ENCODE results near the gene ZNF862.

ZNF862 gene

DNA sequence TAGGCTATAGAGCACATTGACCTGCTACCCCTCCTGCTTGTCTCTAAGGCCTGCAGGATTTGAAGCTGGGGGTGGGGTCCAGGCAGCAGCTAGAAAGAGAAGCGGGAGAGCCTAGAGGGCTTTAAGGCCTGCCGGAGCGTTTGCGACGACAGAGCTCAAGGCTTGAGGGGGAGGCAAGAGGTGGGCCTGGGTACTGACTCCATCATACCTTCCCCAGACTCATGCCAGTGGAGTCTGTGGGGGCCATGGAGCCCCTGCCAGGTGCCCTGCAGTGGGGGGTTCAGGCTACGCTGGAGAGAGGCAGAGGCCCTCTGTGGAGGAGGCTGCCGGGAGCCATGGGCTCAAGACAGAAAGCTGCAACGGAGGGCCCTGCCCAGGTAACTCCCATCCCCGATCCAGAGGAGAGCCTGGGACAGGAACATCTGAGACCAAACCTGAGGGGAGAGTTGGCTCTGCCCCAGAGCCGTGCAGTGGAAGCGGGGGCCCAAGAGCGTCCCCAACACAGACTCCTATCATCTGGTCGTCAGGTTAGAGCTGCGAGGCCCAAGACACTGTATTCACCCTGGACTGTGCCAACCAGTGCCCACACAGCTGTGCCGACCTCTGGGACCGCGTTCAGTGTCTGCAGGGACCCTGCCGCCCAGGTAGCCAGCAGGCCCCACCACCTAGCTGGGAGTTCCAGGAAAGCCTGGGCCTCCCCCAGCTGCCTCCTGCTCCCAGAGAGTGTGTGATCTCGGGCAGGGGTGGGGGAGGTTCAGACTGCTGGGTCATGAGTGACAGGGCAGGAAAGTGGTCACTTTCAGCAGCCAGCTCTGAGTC is 13.2 kb upstream of the ZNF862 start:
- H3F3A ChIP-seq (ENCODE audit: low read depth): no peaks in the 10 kb centered on the region
- H2AFZ ChIP-seq (ENCODE audit: low read length): no peak overlapping the region
- H4K20me1 ChIP-seq (ENCODE audit: insufficient read depth, low read length, poor library complexity, severe bottlenecking): no peaks in the 10 kb centered on the region
- H3K9ac ChIP-seq (ENCODE audit: low read depth, low read length, poor library complexity, severe bottlenecking): no peak overlapping the region
- no peaks in the 10 kb centered on the region for H3K4me1 ChIP-seq (ENCODE audit: insufficient read depth, low read length, poor library complexity, severe bottlenecking)
- H3K9me3 ChIP-seq (ENCODE audit: insufficient read depth, low read depth, low read length): no peaks in the 10 kb centered on the region
- no peak for TF ChIP-seq EZH2phosphoT487 (IDR thresholded peaks at IDR 0.05; ENCODE audit: borderline replicate concordance)
- TF ChIP-seq, protein P1, sequence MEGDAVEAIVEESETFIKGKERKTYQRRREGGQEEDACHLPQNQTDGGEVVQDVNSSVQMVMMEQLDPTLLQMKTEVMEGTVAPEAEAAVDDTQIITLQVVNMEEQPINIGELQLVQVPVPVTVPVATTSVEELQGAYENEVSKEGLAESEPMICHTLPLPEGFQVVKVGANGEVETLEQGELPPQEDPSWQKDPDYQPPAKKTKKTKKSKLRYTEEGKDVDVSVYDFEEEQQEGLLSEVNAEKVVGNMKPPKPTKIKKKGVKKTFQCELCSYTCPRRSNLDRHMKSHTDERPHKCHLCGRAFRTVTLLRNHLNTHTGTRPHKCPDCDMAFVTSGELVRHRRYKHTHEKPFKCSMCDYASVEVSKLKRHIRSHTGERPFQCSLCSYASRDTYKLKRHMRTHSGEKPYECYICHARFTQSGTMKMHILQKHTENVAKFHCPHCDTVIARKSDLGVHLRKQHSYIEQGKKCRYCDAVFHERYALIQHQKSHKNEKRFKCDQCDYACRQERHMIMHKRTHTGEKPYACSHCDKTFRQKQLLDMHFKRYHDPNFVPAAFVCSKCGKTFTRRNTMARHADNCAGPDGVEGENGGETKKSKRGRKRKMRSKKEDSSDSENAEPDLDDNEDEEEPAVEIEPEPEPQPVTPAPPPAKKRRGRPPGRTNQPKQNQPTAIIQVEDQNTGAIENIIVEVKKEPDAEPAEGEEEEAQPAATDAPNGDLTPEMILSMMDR (conservative IDR thresholded peaks at IDR 0.05; ENCODE audit: low read length): no peak
- H3K4me2 ChIP-seq (ENCODE audit: low read depth, low read length, poor library complexity, severe bottlenecking): no peak overlapping the region
- no peaks in the 10 kb centered on the region for H3K36me3 ChIP-seq (ENCODE audit: insufficient read depth, low read length)
- H3K9me2 ChIP-seq (replicated peaks; ENCODE audit: low read depth, low read length): no peaks in the 10 kb centered on the region
- no peak overlapping the region for H3K4me3 ChIP-seq (ENCODE audit: low read length, poor library complexity, severe bottlenecking)
- H3K27me3 ChIP-seq (ENCODE audit: insufficient read depth, low read length, poor library complexity, severe bottlenecking): no peaks in the 10 kb centered on the region
- no peaks in the 10 kb centered on the region for H3K79me2 ChIP-seq (ENCODE audit: insufficient read depth, low read length)

DNA sequence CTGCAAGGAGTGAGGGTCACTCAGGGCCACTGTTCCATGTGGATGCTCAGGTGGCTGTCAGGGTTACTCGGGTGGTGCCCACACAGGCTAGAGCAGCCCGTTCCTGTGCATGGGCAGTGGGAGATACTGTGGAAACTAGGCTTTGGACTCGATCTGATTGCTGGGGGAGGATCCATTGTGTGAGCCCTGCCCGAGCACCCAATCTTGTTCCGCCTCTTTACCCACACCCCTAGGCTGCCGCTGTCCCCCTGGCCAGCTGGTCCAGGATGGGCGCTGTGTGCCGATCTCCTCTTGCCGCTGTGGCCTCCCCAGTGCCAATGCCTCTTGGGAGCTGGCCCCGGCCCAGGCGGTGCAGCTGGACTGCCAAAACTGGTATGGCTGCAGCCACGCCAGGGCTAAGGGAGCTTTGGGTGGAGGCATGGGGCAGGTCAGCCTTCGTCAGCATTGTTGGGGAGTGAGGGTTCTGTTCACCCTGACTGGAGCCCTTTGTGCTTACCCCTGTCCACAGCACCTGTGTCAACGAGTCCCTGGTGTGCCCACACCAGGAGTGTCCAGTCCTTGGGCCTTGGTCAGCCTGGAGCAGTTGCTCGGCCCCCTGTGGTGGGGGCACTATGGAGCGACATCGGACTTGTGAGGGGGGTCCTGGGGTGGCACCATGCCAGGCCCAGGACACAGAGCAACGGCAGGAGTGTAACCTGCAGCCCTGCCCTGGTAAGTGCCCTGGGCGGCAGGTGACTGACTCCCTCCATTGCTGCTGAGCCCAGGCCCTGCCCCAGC is 12.4 kb upstream of the ZNF862 start:
- TF ChIP-seq, protein P1 (conservative IDR thresholded peaks at IDR 0.05; ENCODE audit: low read length): no peak
- no peak for TF ChIP-seq EZH2phosphoT487 (IDR thresholded peaks at IDR 0.05; ENCODE audit: borderline replicate concordance)
- Histone ChIP-seq H3K9ac (ENCODE audit: low read depth, low read length, poor library complexity, severe bottlenecking) (no peak overlapping the region), H3K4me2 (ENCODE audit: low read depth, low read length, poor library complexity, severe bottlenecking) (no peak overlapping the region), H3K9me3 (ENCODE audit: insufficient read depth, low read depth, low read length) (no peaks in the 10 kb centered on the region), H3K36me3 (ENCODE audit: insufficient read depth, low read length) (no peaks in the 10 kb centered on the region), H4K20me1 (ENCODE audit: insufficient read depth, low read length, poor library complexity, severe bottlenecking) (no peaks in the 10 kb centered on the region), H3F3A (ENCODE audit: low read depth) (no peaks in the 10 kb centered on the region), H2AFZ (ENCODE audit: low read length) (no peak overlapping the region), H3K4me1 (ENCODE audit: insufficient read depth, low read length, poor library complexity, severe bottlenecking) (no peaks in the 10 kb centered on the region), H3K4me3 (ENCODE audit: low read length, poor library complexity, severe bottlenecking) (no peak overlapping the region), H3K79me2 (ENCODE audit: insufficient read depth, low read length) (no peaks in the 10 kb centered on the region), H3K27me3 (ENCODE audit: insufficient read depth, low read length, poor library complexity, severe bottlenecking) (no peaks in the 10 kb centered on the region), H3K9me2 (replicated peaks; ENCODE audit: low read depth, low read length) (no peaks in the 10 kb centered on the region)

DNA sequence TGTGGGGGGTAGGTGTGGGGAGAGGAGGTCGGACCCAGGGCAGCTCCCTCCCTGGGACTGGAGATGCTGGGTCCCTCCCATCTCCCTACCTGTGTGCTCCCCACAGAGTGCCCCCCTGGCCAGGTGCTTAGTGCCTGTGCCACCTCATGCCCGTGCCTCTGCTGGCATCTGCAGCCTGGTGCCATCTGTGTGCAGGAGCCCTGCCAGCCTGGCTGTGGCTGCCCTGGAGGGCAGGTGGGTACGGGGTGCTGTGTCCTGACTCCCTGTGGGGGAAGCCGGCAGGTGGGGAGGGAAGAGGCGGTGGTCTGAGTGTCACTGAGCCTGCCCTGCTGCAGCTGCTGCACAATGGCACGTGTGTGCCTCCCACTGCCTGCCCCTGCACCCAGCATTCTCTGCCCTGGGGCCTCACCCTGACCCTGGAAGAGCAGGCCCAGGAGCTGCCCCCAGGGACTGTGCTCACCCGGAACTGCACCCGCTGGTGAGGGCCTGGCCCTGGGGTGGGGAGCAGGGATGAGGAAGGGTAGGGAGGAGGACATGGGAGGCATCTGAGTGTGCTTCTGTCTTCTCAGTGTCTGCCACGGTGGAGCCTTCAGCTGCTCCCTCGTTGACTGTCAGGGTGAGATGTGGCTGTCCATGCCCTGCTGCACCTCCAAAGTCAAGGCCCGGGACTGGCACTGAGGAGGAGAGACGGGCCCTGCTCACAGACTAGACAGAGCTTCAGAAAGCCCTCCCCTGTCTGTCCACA is 11.7 kb upstream of the ZNF862 start:
- H3K27me3 ChIP-seq (ENCODE audit: insufficient read depth, low read length, poor library complexity, severe bottlenecking): no peaks in the 10 kb centered on the region
- H3K36me3 ChIP-seq (ENCODE audit: insufficient read depth, low read length): no peaks in the 10 kb centered on the region
- H3K4me1 ChIP-seq (ENCODE audit: insufficient read depth, low read length, poor library complexity, severe bottlenecking): no peaks in the 10 kb centered on the region
- TF ChIP-seq, protein P1 (conservative IDR thresholded peaks at IDR 0.05; ENCODE audit: low read length): no peak
- TF ChIP-seq EZH2phosphoT487 (IDR thresholded peaks at IDR 0.05; ENCODE audit: borderline replicate concordance): no peak
- no peak overlapping the region for H2AFZ ChIP-seq (ENCODE audit: low read length)
- no peaks in the 10 kb centered on the region for H3F3A ChIP-seq (ENCODE audit: low read depth)
- no peaks in the 10 kb centered on the region for H4K20me1 ChIP-seq (ENCODE audit: insufficient read depth, low read length, poor library complexity, severe bottlenecking)
- H3K9me2 ChIP-seq (replicated peaks; ENCODE audit: low read depth, low read length): no peaks in the 10 kb centered on the region
- H3K4me2 ChIP-seq (ENCODE audit: low read depth, low read length, poor library complexity, severe bottlenecking): no peak overlapping the region
- H3K79me2 ChIP-seq (ENCODE audit: insufficient read depth, low read length): no peaks in the 10 kb centered on the region
- H3K9me3 ChIP-seq (ENCODE audit: insufficient read depth, low read depth, low read length): no peaks in the 10 kb centered on the region
- no peak overlapping the region for H3K9ac ChIP-seq (ENCODE audit: low read depth, low read length, poor library complexity, severe bottlenecking)
- no peak overlapping the region for H3K4me3 ChIP-seq (ENCODE audit: low read length, poor library complexity, severe bottlenecking)
